Measurements from ENCODE around the gene HELQ. TPM values are rescaled to one million over a fixed set of nuclear protein-coding genes. Genes with fewer than 3 reads are reported as not detected.
A peak's percentile ranks its signal among the peaks of the same experiment; 100 is the strongest.
"Not testable (repeated sequence)": the region's sequence is repeated elsewhere in the genome, so short reads cannot be mapped to it uniquely, and the experiment has no call there.

HELQ gene
- total RNA-seq (ENCODE audit: low replicate concordance) = 18.0 and 44.8 TPM in 2 replicates

- peak; percentile 99 for DNase-seq (ENCODE audit: low read depth)
- TF ChIP-seq, protein P1, sequence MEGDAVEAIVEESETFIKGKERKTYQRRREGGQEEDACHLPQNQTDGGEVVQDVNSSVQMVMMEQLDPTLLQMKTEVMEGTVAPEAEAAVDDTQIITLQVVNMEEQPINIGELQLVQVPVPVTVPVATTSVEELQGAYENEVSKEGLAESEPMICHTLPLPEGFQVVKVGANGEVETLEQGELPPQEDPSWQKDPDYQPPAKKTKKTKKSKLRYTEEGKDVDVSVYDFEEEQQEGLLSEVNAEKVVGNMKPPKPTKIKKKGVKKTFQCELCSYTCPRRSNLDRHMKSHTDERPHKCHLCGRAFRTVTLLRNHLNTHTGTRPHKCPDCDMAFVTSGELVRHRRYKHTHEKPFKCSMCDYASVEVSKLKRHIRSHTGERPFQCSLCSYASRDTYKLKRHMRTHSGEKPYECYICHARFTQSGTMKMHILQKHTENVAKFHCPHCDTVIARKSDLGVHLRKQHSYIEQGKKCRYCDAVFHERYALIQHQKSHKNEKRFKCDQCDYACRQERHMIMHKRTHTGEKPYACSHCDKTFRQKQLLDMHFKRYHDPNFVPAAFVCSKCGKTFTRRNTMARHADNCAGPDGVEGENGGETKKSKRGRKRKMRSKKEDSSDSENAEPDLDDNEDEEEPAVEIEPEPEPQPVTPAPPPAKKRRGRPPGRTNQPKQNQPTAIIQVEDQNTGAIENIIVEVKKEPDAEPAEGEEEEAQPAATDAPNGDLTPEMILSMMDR (IDR thresholded peaks at IDR 0.05; ENCODE audit: insufficient read depth, low read length) = peak; percentile 40
- H3K4me3 ChIP-seq (ENCODE audit: low read depth, low read length) = peak within 1 kb of the TSS; percentile 93
These were observed at the start of gene HELQ, which contains the start of gene MRPS18C for GRCh38 chr4:83455281-83456183. HELQ (minus strand) TSS chr4:83455823; CDS start chr4:83455693, 130 bp downstream. MRPS18C (plus strand) TSS chr4:83456058; CDS start chr4:83456078, 20 bp downstream.

GRCh38 chr4:83504996-83505395, 49.4 kb upstream of the HELQ start:
- H3K4me3 ChIP-seq (ENCODE audit: low read depth, low read length) = no peak overlapping the region
- TF ChIP-seq, protein P1 (IDR thresholded peaks at IDR 0.05; ENCODE audit: insufficient read depth, low read length) = no peak
- DNase-seq (ENCODE audit: low read depth) = no peak

GRCh38 chr4:83504503-83504902, 48.9 kb upstream of the HELQ start:
- DNase-seq (ENCODE audit: low read depth) = no peak
- no peak overlapping the region for H3K4me3 ChIP-seq (ENCODE audit: low read depth, low read length)
- TF ChIP-seq, protein P1 (IDR thresholded peaks at IDR 0.05; ENCODE audit: insufficient read depth, low read length) = no peak

- DNase-seq (ENCODE audit: low read depth) = no peak
- H3K4me3 ChIP-seq (ENCODE audit: low read depth, low read length) = no peak overlapping the region
- TF ChIP-seq, protein P1 (IDR thresholded peaks at IDR 0.05; ENCODE audit: insufficient read depth, low read length) = no peak
These were observed 48.4 kb upstream of the HELQ start for GRCh38 chr4:83503974-83504373.

GRCh38 chr4:83501671-83502070, 46.0 kb upstream of the HELQ start:
- DNase-seq (ENCODE audit: low read depth); H3K4me3 ChIP-seq (ENCODE audit: low read depth, low read length): not testable (repeated sequence)

DNA sequence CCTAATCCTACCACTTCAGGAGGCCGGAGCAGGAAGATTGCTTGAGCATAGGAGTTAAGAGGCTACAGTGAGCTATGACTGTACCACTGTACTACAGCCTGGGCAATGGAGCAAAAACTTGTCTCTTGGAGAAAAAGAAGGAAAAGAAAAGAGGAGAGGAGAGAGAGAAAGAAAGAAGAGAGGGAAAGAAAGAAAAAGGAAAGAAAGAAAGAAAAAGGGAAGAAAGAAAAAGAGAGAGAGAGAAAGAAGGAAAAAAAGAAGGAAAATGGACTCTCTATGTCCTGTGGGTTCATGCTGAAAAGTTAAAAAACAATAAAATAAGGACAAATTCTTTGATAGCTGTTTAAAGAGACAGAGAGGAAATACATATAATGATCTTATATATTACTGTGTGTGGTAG, 42.6 kb upstream of the HELQ start:
- DNase-seq (ENCODE audit: low read depth) = no peak
- TF ChIP-seq, protein P1 (IDR thresholded peaks at IDR 0.05; ENCODE audit: insufficient read depth, low read length) = no peak

GRCh38 chr4:83496085-83496917, 40.7 kb upstream of the HELQ start:
- H3K4me3 ChIP-seq (ENCODE audit: low read depth, low read length); DNase-seq (ENCODE audit: low read depth): not testable (repeated sequence)

More for the DNA sequence above, 42.6 kb upstream of the HELQ start:
- no peak overlapping the region for H3K4me3 ChIP-seq (ENCODE audit: low read depth, low read length)

All from fibroblast of the aortic adventitia (primary cell).